ENCODE data around the gene DVL1.
A peak's percentile ranks its signal among the peaks of the same experiment; 100 is the strongest.

Gene DVL1

GRCh38 chr1:1300352-1300739 lies 48.9 kb downstream of the DVL1 start:
- TF ChIP-seq EZH2phosphoT487 (IDR thresholded peaks at IDR 0.05; ENCODE audit: borderline replicate concordance) (no peak), CTCF (conservative IDR thresholded peaks at IDR 0.05; ENCODE audit: low read length) (0 out of 2 replicates have a peak, but pooled peaks have one; percentile 16)
- no peak overlapping the region for H3K4me3 ChIP-seq (ENCODE audit: low read length, poor library complexity, severe bottlenecking)
- no peaks in the 10 kb centered on the region for H3K9me3 ChIP-seq (ENCODE audit: insufficient read depth, low read depth, low read length)
- no peaks in the 10 kb centered on the region; the same call in 1 of the 2 replicates for H3K79me2 ChIP-seq (ENCODE audit: insufficient read depth, low read length)
- H3K36me3 ChIP-seq (ENCODE audit: insufficient read depth, low read length) = no peaks in the 10 kb centered on the region
- no peaks in the 10 kb centered on the region for H3K27me3 ChIP-seq (ENCODE audit: insufficient read depth, low read length, poor library complexity, severe bottlenecking)
- H3K9me2 ChIP-seq (replicated peaks; ENCODE audit: low read depth, low read length) = no peaks in the 10 kb centered on the region
- H3K4me2 ChIP-seq (ENCODE audit: low read depth, low read length, poor library complexity, severe bottlenecking) = no peak overlapping the region
- no peak overlapping the region for H3K9ac ChIP-seq (ENCODE audit: low read depth, low read length, poor library complexity, severe bottlenecking)
- H3F3A ChIP-seq (ENCODE audit: low read depth) = no peaks in the 10 kb centered on the region
- H2AFZ ChIP-seq (ENCODE audit: low read length) = no peak overlapping the region
- H4K20me1 ChIP-seq (ENCODE audit: insufficient read depth, low read length, poor library complexity, severe bottlenecking) = peaks cover 15% of the 10 kb centered on the region
- peaks cover 4% of the 10 kb centered on the region for H3K4me1 ChIP-seq (ENCODE audit: insufficient read depth, low read length, poor library complexity, severe bottlenecking)

GRCh38 chr1:1299686-1300351 lies 49.4 kb downstream of the DVL1 start:
- H3K36me3 ChIP-seq (ENCODE audit: insufficient read depth, low read length) = no peaks in the 10 kb centered on the region
- H3F3A ChIP-seq (ENCODE audit: low read depth) = no peaks in the 10 kb centered on the region
- H3K4me2 ChIP-seq (ENCODE audit: low read depth, low read length, poor library complexity, severe bottlenecking) = no peak overlapping the region
- no peaks in the 10 kb centered on the region for H3K4me1 ChIP-seq (ENCODE audit: insufficient read depth, low read length, poor library complexity, severe bottlenecking)
- peaks cover 10% of the 10 kb centered on the region for H4K20me1 ChIP-seq (ENCODE audit: insufficient read depth, low read length, poor library complexity, severe bottlenecking)
- H3K27me3 ChIP-seq (ENCODE audit: insufficient read depth, low read length, poor library complexity, severe bottlenecking) = no peaks in the 10 kb centered on the region
- H3K9me3 ChIP-seq (ENCODE audit: insufficient read depth, low read depth, low read length) = no peaks in the 10 kb centered on the region
- TF ChIP-seq EZH2phosphoT487 (IDR thresholded peaks at IDR 0.05; ENCODE audit: borderline replicate concordance) (no peak), CTCF (conservative IDR thresholded peaks at IDR 0.05; ENCODE audit: low read length) (peak; percentile 58)
- H3K79me2 ChIP-seq (ENCODE audit: insufficient read depth, low read length) = no peaks in the 10 kb centered on the region; the same call in 1 of the 2 replicates
- no peaks in the 10 kb centered on the region for H3K9me2 ChIP-seq (replicated peaks; ENCODE audit: low read depth, low read length)
- H2AFZ ChIP-seq (ENCODE audit: low read length) = no peak overlapping the region
- H3K9ac ChIP-seq (ENCODE audit: low read depth, low read length, poor library complexity, severe bottlenecking) = no peak overlapping the region
- no peak overlapping the region for H3K4me3 ChIP-seq (ENCODE audit: low read length, poor library complexity, severe bottlenecking)

- H3K4me3 ChIP-seq (ENCODE audit: low read length, poor library complexity, severe bottlenecking) = no peak overlapping the region
- no peak overlapping the region for H3K9ac ChIP-seq (ENCODE audit: low read depth, low read length, poor library complexity, severe bottlenecking)
- no peaks in the 10 kb centered on the region for H3K36me3 ChIP-seq (ENCODE audit: insufficient read depth, low read length)
- no peaks in the 10 kb centered on the region for H3K9me3 ChIP-seq (ENCODE audit: insufficient read depth, low read depth, low read length)
- TF ChIP-seq EZH2phosphoT487 (IDR thresholded peaks at IDR 0.05; ENCODE audit: borderline replicate concordance) (no peak), CTCF (conservative IDR thresholded peaks at IDR 0.05; ENCODE audit: low read length) (no peak)
- H3K79me2 ChIP-seq (ENCODE audit: insufficient read depth, low read length) = no peaks in the 10 kb centered on the region; the same call in 1 of the 2 replicates
- H3K4me1 ChIP-seq (ENCODE audit: insufficient read depth, low read length, poor library complexity, severe bottlenecking) = no peaks in the 10 kb centered on the region
- H2AFZ ChIP-seq (ENCODE audit: low read length) = no peak overlapping the region
- no peaks in the 10 kb centered on the region for H3K9me2 ChIP-seq (replicated peaks; ENCODE audit: low read depth, low read length)
- H4K20me1 ChIP-seq (ENCODE audit: insufficient read depth, low read length, poor library complexity, severe bottlenecking) = peaks cover 10% of the 10 kb centered on the region
- H3F3A ChIP-seq (ENCODE audit: low read depth) = no peaks in the 10 kb centered on the region
- no peaks in the 10 kb centered on the region for H3K27me3 ChIP-seq (ENCODE audit: insufficient read depth, low read length, poor library complexity, severe bottlenecking)
- no peak overlapping the region for H3K4me2 ChIP-seq (ENCODE audit: low read depth, low read length, poor library complexity, severe bottlenecking)
Observed at GRCh38 chr1:1298861-1299685, 50.1 kb downstream of the DVL1 start.
